ENCODE results near the gene SLC25A29.

The SLC25A29 gene

GRCh38 chr14:100306998-100307765 is 938 bp upstream of the SLC25A29 start:
- TF ChIP-seq EZH2 (IDR thresholded peaks at IDR 0.05) (no peak), POLR2AphosphoS5 (IDR thresholded peaks at IDR 0.05; ENCODE audit: borderline replicate concordance, low read depth, low read length) (no peak), FOXP2 (optimal IDR thresholded peaks at IDR 0.05; ENCODE audit: control extremely low read depth, extremely low read length, insufficient read depth) (no peak)
- Histone ChIP-seq H3K9me3 (ENCODE audit: low read depth, low read length) (no peaks in the 10 kb centered on the region), H3K9ac (ENCODE audit: insufficient read length) (peak overlapping the region; percentile 92), H3K4me3 (peak overlapping the region; percentile 93), H3K27ac (no peak overlapping the region), H3K36me3 (ENCODE audit: insufficient read depth, low read length) (no peaks in the 10 kb centered on the region)
- no peak for DNase-seq (ENCODE audit: low read depth, low spot score)

GRCh38 chr14:100305324-100306100 is 732 bp downstream of the SLC25A29 start:
- Histone ChIP-seq H3K36me3 (ENCODE audit: insufficient read depth, low read length) (no peaks in the 10 kb centered on the region), H3K9me3 (ENCODE audit: low read depth, low read length) (no peaks in the 10 kb centered on the region), H3K4me3 (peak overlapping the region; percentile 93), H3K27ac (no peak overlapping the region), H3K9ac (ENCODE audit: insufficient read length) (peak overlapping the region; percentile 71)
- peak; percentile 9 for TF ChIP-seq FOXP2 (optimal IDR thresholded peaks at IDR 0.05; ENCODE audit: control extremely low read depth, extremely low read length, insufficient read depth)
- TF ChIP-seq EZH2 (IDR thresholded peaks at IDR 0.05): no peak
- DNase-seq (ENCODE audit: low read depth, low spot score): no peak

DNA sequence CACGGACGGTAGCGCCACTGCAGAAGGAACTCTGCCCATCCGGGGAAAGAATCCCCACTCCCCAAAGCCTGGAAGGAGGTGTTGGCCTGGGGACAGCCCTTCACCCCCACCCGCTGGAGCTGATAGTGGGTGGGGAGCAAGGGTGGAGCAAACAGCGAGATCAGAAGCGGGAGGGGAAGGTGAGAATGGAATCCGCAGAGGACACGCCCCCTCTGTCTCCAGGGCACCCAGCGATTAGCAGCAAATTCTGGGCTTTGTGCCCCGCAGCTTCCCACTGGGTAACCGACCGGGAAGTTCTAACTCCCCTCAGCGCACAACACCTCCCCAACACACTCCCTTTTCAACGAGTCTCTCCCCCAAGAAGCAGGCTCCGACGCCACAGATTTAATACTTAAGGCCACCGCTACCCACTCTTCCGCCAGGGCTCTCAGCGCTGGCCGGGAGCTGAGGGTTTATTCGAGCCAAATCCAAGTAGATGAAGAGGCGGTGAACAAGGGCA is 1.4 kb downstream of the SLC25A29 start:
- Histone ChIP-seq H3K36me3 (ENCODE audit: insufficient read depth, low read length) (no peaks in the 10 kb centered on the region), H3K9me3 (ENCODE audit: low read depth, low read length) (no peaks in the 10 kb centered on the region), H3K27ac (no peak overlapping the region), H3K4me3 (peak overlapping the region; percentile 93), H3K9ac (ENCODE audit: insufficient read length) (peak overlapping the region; percentile 71)
- DNase-seq (ENCODE audit: low read depth, low spot score): no peak
- TF ChIP-seq FOXP2 (optimal IDR thresholded peaks at IDR 0.05; ENCODE audit: control extremely low read depth, extremely low read length, insufficient read depth) (no peak), EZH2 (IDR thresholded peaks at IDR 0.05) (no peak)

GRCh38 chr14:100303925-100304324 is 2.3 kb downstream of the SLC25A29 start:
- Histone ChIP-seq H3K27ac (no peak overlapping the region), H3K4me3 (no peak overlapping the region), H3K36me3 (ENCODE audit: insufficient read depth, low read length) (no peaks in the 10 kb centered on the region), H3K9me3 (ENCODE audit: low read depth, low read length) (no peaks in the 10 kb centered on the region), H3K9ac (ENCODE audit: insufficient read length) (no peak overlapping the region)
- DNase-seq (ENCODE audit: low read depth, low spot score): no peak
- TF ChIP-seq POLR2AphosphoS5 (IDR thresholded peaks at IDR 0.05; ENCODE audit: borderline replicate concordance, low read depth, low read length): no peak
- no peak for TF ChIP-seq EZH2 (IDR thresholded peaks at IDR 0.05)
- TF ChIP-seq FOXP2 (optimal IDR thresholded peaks at IDR 0.05; ENCODE audit: control extremely low read depth, extremely low read length, insufficient read depth): no peak

GRCh38 chr14:100303179-100303578 is 3.1 kb downstream of the SLC25A29 start:
- Histone ChIP-seq H3K9me3 (ENCODE audit: low read depth, low read length) (no peaks in the 10 kb centered on the region), H3K36me3 (ENCODE audit: insufficient read depth, low read length) (0 out of 2 replicates have a peak, but pooled peaks cover 4% of the 10 kb centered on the region), H3K27ac (peak overlapping the region; percentile 2; the same call in 1 of the 2 replicates), H3K9ac (ENCODE audit: insufficient read length) (no peak overlapping the region), H3K4me3 (no peak overlapping the region)
- TF ChIP-seq FOXP2 (optimal IDR thresholded peaks at IDR 0.05; ENCODE audit: control extremely low read depth, extremely low read length, insufficient read depth): no peak
- TF ChIP-seq EZH2 (IDR thresholded peaks at IDR 0.05): no peak
- no peak for TF ChIP-seq POLR2AphosphoS5 (IDR thresholded peaks at IDR 0.05; ENCODE audit: borderline replicate concordance, low read depth, low read length)
- no peak for DNase-seq (ENCODE audit: low read depth, low spot score)

GRCh38 chr14:100302616-100303015 is 3.6 kb downstream of the SLC25A29 start:
- H3K4me3 ChIP-seq: no peak overlapping the region
- DNase-seq (ENCODE audit: low read depth, low spot score): no peak

DNA sequence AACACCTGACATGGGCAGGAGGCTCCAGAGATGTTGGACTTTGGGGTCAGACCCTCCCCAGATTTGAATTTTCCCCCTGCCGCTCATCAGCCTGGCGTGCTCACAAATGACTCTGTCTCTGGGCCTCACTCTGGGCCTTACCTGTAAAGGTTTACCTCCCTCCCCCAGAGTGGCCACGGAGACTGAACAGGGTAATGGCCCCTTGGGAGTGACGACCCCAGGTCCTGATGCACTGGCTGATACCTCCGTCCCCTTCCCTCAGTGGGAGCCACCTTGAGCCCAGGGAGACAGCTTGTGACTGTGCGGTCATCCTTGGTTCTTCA is 7.0 kb downstream of the SLC25A29 start:
- DNase-seq (ENCODE audit: low read depth, low spot score): no peak
- H3K27ac ChIP-seq: no peak overlapping the region
- H3K9ac ChIP-seq (ENCODE audit: insufficient read length): no peak overlapping the region
- no peak for TF ChIP-seq EZH2 (IDR thresholded peaks at IDR 0.05)
- TF ChIP-seq POLR2AphosphoS5 (IDR thresholded peaks at IDR 0.05; ENCODE audit: borderline replicate concordance, low read depth, low read length): no peak
- TF ChIP-seq FOXP2 (optimal IDR thresholded peaks at IDR 0.05; ENCODE audit: control extremely low read depth, extremely low read length, insufficient read depth): no peak
- H3K9me3 ChIP-seq (ENCODE audit: low read depth, low read length): no peaks in the 10 kb centered on the region
- H3K36me3 ChIP-seq (ENCODE audit: insufficient read depth, low read length): 0 out of 2 replicates have a peak, but pooled peaks cover 4% of the 10 kb centered on the region
- no peak overlapping the region for H3K4me3 ChIP-seq

More at GRCh38 chr14:100302616-100303015, 3.6 kb downstream of the SLC25A29 start:
- TF ChIP-seq POLR2AphosphoS5 (IDR thresholded peaks at IDR 0.05; ENCODE audit: borderline replicate concordance, low read depth, low read length) (no peak), FOXP2 (optimal IDR thresholded peaks at IDR 0.05; ENCODE audit: control extremely low read depth, extremely low read length, insufficient read depth) (no peak), EZH2 (IDR thresholded peaks at IDR 0.05) (no peak)
- Histone ChIP-seq H3K36me3 (ENCODE audit: insufficient read depth, low read length) (0 out of 2 replicates have a peak, but pooled peaks cover 4% of the 10 kb centered on the region), H3K27ac (peak overlapping the region; percentile 2; the same call in 1 of the 2 replicates), H3K9ac (ENCODE audit: insufficient read length) (no peak overlapping the region), H3K9me3 (ENCODE audit: low read depth, low read length) (no peaks in the 10 kb centered on the region)

GRCh38 chr14:100298551-100299237 is 7.5 kb downstream of the SLC25A29 start:
- Histone ChIP-seq H3K36me3 (ENCODE audit: insufficient read depth, low read length) (0 out of 2 replicates have a peak, but pooled peaks cover 4% of the 10 kb centered on the region), H3K9me3 (ENCODE audit: low read depth, low read length) (no peaks in the 10 kb centered on the region), H3K27ac (no peak overlapping the region), H3K9ac (ENCODE audit: insufficient read length) (no peak overlapping the region), H3K4me3 (no peak overlapping the region)
- TF ChIP-seq FOXP2 (optimal IDR thresholded peaks at IDR 0.05; ENCODE audit: control extremely low read depth, extremely low read length, insufficient read depth) (no peak), POLR2AphosphoS5 (IDR thresholded peaks at IDR 0.05; ENCODE audit: borderline replicate concordance, low read depth, low read length) (no peak), EZH2 (IDR thresholded peaks at IDR 0.05) (no peak)
- no peak for DNase-seq (ENCODE audit: low read depth, low spot score)
